Activated naive CD8-positive, alpha-beta T cell treated with anti-CD3 and anti-CD28 coated beads, Interleukin-2, amount 10 ng/mL, durations not matched to agents 7 days and 5 days (primary cell): ENCODE results near the gene DNAL1. TPM values are rescaled to one million over a fixed set of nuclear protein-coding genes. Genes with fewer than 3 reads are reported as not detected.

ENCODE experiments used
- ATAC-seq: fragments of 150-1000 bp; cut with Tn5 transposase; one replicate; pipeline ENCODE4 v1.10.0; 2021; ENCODE audit warnings: low read depth, moderate library complexity
- POLR2A ChIA-PET: fragments of 350-600 bp; sonication (Branson Sonifier 250); formaldehyde crosslinking; loops from one replicate; lab custom pipeline; 2021; ENCODE audit warnings: antibody characterized with exemption; lab: Charles Lee
- DNase-seq: peaks from one replicate; pipeline ENCODE4 v3.0.0; 2021
- H3K27ac Mint-ChIP-seq: one replicate; pipeline ENCODE4 v1.8.0; 2022; ENCODE audit warnings: mild to moderate bottlenecking, mixed read lengths
- H3K27me3 Mint-ChIP-seq: one replicate; pipeline ENCODE4 v1.8.0; 2022; ENCODE audit warnings: mild to moderate bottlenecking, moderate library complexity, mixed read lengths
- H3K36me3 Mint-ChIP-seq: one replicate; pipeline ENCODE4 v1.8.0; 2021; ENCODE audit warnings: mild to moderate bottlenecking, mixed read lengths
- H3K4me1 Mint-ChIP-seq: one replicate; pipeline ENCODE4 v1.8.0; 2021; ENCODE audit warnings: mixed read lengths
- H3K4me3 Mint-ChIP-seq: one replicate; pipeline ENCODE4 v1.8.0; 2022; ENCODE audit warnings: mild to moderate bottlenecking, moderate library complexity, mixed read lengths
- H3K9me3 Mint-ChIP-seq: one replicate; pipeline ENCODE4 v1.8.0; 2021; ENCODE audit warnings: mixed read lengths
- total RNA-seq, 2 experiments: library from RNA; stranded (reverse); gene quantifications; one replicate each; pipeline ENCODE4 v1.2.3, GENCODE V29; 2021

The DNAL1 gene
- total RNA-seq, 2 experiments from 2014 or later, result 6.3 TPM

DNA sequence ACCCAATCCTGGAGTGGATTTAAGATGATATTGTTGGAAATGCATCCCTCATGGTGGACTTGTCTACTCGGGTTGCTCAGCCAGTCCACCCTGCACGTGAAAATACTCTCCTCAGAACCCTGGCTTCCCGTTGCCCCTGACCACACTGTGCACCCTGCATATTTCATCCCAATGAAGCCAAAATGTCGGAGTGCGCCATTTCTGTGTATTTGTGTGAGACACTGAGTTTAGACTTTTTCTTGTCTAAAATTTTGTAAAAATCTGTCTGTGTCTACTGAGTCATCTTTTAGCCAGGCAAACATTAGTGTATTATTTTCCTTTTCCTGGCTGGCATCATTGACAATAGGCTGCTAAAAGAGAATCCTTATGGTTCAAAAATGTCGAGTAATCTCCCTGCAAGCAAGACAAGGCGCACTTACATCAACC, 69.9 kb downstream of the DNAL1 start:
- Mint-ChIP-seq H3K27me3 (no peaks in the 10 kb centered on the region), H3K4me1 (peaks cover 23% of the 10 kb centered on the region), H3K27ac (no peak overlapping the region), H3K4me3 (peak overlapping the region; percentile 71), H3K36me3 (peaks cover 16% of the 10 kb centered on the region), H3K9me3 (no peaks in the 10 kb centered on the region)
- no peak for ATAC-seq
- no peak for DNase-seq
- POLR2A ChIA-PET, result interaction anchor here (0.7 to 3.8 kb wide), 6 partner anchors 14 to 111 kb away, joined by 3 to 20 read pairs (median 3); a partner anchor contains a TSS

DNA sequence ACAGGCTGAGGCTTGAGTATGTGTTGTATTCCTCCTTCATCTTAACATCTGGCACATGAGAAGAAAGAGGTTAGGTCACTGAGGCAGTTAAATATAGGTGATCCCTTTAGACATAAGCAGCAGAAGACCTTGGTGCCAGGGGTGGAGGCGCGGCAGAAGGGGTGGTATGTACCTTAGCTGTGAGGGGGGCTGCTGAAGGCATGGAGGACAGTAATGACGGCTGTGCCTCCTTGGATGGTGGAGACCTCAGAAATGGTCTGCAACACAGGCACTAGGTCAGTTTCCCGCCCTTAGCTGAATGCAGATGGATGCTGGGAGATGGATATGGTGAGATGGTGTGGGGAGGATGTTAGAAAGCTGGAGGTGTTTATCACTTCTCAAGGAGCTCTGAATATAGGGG, 70.9 kb downstream of the DNAL1 start:
- H3K27ac Mint-ChIP-seq, result peak overlapping the region; percentile 53
- H3K36me3 Mint-ChIP-seq, result peaks cover 14% of the 10 kb centered on the region
- H3K4me3 Mint-ChIP-seq, result no peak overlapping the region

DNA sequence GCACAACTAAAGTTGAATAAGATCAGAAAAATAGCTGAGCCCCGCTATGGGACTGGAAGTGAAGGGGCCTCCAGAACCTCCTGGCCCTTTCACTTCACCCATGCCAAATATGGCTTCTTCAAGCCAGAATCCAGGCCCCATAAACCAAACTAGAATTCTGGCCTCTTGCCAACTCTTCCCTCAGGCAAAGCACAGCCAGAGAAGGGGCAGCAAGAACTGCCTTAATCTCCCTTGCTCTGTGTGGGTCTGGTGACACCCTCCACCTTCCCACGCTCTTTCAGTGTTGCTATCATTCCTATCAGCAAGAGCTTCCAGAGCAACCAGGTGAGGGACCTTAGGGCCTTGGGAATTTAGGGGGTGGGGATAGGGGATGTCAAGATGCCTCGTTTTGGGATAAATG, 72.5 kb downstream of the DNAL1 start:
- no peak overlapping the region for H3K4me3 Mint-ChIP-seq
- H3K4me1 Mint-ChIP-seq, result peaks cover 14% of the 10 kb centered on the region
- POLR2A ChIA-PET, result interaction anchor here (0.7 kb wide), 1 partner anchor 112 kb away, joined by 5 read pairs; no protein-coding TSS in a partner anchor
- ATAC-seq (no peak), DNase-seq (no peak)
- no peaks in the 10 kb centered on the region for H3K9me3 Mint-ChIP-seq
- H3K36me3 Mint-ChIP-seq, result peaks cover 19% of the 10 kb centered on the region
- no peak overlapping the region for H3K27ac Mint-ChIP-seq
- no peaks in the 10 kb centered on the region for H3K27me3 Mint-ChIP-seq

More for the DNA sequence above, 70.9 kb downstream of the DNAL1 start:
- Mint-ChIP-seq H3K4me1 (peaks cover 19% of the 10 kb centered on the region), H3K27me3 (no peaks in the 10 kb centered on the region), H3K9me3 (no peaks in the 10 kb centered on the region)
- DNase-seq (no peak), ATAC-seq (no peak)
- POLR2A ChIA-PET, result no interaction called here

DNA sequence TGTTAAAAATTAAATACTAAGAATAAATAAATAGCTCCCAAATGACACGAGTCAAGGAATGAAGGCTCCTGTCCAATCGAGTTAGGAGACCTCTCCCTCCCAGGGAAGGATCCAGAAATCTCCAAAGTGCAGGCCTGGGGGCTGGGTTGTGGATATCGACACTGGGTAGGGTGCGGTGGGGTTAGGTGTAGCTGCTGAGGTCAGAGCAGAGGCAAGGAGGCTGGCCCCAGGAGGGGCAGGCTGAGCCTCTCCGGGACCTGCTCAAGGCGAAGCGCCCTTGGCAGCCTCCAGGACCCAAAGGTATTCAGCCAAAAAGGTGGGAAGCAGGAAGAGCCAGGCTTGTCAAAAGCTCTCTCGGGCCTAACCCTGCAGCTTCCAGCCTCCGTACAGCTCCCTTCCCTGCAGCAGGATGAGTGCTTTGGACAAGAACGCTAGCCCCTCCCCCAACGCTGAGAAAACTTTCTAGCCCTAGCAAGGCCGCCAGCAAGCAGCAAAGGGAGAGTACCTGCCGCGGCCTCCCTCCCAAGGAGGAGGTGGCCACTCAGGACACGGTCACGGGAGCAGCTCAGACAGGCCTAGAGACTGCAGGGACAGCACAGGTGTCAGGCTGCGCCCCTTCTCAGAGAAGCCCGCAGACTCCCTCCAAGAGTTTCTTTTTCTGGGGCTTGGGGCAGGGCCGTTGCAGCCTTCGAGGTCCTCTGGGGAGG, 73.1 kb downstream of the DNAL1 start:
- H3K9me3 Mint-ChIP-seq, result no peaks in the 10 kb centered on the region
- POLR2A ChIA-PET, result no interaction called here

DNA sequence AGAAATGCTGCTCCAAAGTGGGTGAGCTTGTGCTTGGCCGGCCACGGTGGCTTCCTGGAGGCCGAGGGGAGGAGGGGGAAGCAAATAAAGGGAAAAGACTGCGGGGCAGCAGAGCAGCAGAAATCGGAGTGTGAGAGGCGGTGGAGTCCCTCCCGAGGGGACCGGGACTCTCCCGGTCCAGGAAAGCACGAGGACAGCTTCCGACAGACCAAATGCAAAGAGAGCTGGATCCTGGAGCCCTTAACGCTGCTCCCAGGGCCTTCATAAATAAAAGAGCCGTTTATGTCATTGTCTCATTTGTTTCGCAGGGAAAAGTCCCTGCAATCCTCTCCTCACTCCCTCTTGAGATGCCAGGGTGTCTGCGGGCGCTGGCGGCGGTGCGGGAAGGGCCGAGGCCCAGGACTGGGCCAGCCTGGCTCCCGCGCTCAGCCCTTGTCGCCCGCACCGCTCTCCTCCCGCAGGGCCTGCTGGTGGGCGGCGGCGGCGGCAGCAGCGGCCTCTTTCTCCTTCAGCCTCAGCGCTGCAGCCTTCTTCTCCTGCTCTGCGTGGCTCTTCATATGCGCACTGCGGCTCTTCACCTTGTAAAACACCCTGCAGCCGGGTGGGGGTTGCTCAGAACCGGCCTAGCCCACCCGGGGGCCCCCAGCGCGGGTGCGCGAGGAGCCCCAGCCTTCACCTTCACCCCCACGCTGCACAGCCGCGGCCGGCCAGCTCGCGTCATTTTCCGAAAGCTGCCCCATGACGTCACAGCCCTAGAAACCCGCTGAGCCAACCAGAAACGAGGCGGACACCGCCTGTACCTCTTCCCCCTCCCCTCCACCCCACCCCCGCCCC, 73.8 kb downstream of the DNAL1 start:
- Mint-ChIP-seq H3K27ac (no peak overlapping the region), H3K4me3 (no peak overlapping the region), H3K36me3 (peaks cover 25% of the 10 kb centered on the region), H3K9me3 (no peaks in the 10 kb centered on the region), H3K4me1 (peaks cover 9% of the 10 kb centered on the region), H3K27me3 (no peaks in the 10 kb centered on the region)
- POLR2A ChIA-PET, result no interaction called here
- no peak for ATAC-seq
- no peak for DNase-seq

More for the DNA sequence above, 73.1 kb downstream of the DNAL1 start:
- Mint-ChIP-seq H3K27ac (no peak overlapping the region), H3K27me3 (no peaks in the 10 kb centered on the region), H3K36me3 (peaks cover 22% of the 10 kb centered on the region), H3K4me1 (peaks cover 12% of the 10 kb centered on the region), H3K4me3 (no peak overlapping the region)
- ATAC-seq (no peak), DNase-seq (no peak)

- no peak overlapping the region for H3K4me3 Mint-ChIP-seq
- peaks cover 25% of the 10 kb centered on the region for H3K36me3 Mint-ChIP-seq
- H3K9me3 Mint-ChIP-seq, result no peaks in the 10 kb centered on the region
- no peaks in the 10 kb centered on the region for H3K27me3 Mint-ChIP-seq
- ATAC-seq (no peak), DNase-seq (no peak)
- peaks cover 10% of the 10 kb centered on the region for H3K4me1 Mint-ChIP-seq
- POLR2A ChIA-PET, result interaction anchor here (0.7 kb wide), 1 partner anchor 135 kb away, joined by 3 read pairs; no protein-coding TSS in a partner anchor
- no peak overlapping the region for H3K27ac Mint-ChIP-seq
Measured at GRCh38 chr14:73719361-73719760, 74.6 kb downstream of the DNAL1 start.

GRCh38 chr14:73719791-73720190, 75.0 kb downstream of the DNAL1 start:
- Mint-ChIP-seq H3K27ac (no peak overlapping the region), H3K4me1 (peaks cover 6% of the 10 kb centered on the region), H3K27me3 (no peaks in the 10 kb centered on the region), H3K9me3 (no peaks in the 10 kb centered on the region), H3K36me3 (peaks cover 24% of the 10 kb centered on the region), H3K4me3 (no peak overlapping the region)
- ATAC-seq (no peak), DNase-seq (no peak)
- POLR2A ChIA-PET, result interaction anchor here (0.7 to 1.0 kb wide), 2 partner anchors 24 to 134 kb away, joined by 3 to 5 read pairs; no protein-coding TSS in a partner anchor

DNA sequence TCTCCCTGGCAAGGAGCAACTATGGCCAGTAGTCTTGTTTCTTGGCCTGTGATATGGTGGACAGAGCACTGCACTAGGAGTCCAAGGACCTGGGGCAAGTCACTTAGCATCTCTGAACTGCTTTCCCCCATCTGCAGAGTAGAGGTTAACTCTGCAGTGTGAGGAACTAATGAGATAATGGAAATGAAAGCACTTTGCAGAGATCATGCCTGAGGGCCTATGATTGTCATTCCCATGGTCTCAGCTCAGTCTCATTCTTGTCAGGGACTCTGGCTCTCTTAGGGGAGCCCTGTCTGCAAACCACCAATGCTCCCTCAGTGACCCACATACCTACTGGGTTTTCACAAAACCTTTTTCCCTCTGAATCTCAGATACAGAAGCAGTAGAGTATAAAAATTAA, 75.8 kb downstream of the DNAL1 start:
- peaks cover 5% of the 10 kb centered on the region for H3K4me1 Mint-ChIP-seq
- POLR2A ChIA-PET, result interaction anchor here (0.5 to 1.0 kb wide), 2 partner anchors 12 to 23 kb away, joined by 3 to 5 read pairs; no protein-coding TSS in a partner anchor
- H3K27ac Mint-ChIP-seq, result no peak overlapping the region
- H3K9me3 Mint-ChIP-seq, result no peaks in the 10 kb centered on the region
- no peaks in the 10 kb centered on the region for H3K27me3 Mint-ChIP-seq
- H3K36me3 Mint-ChIP-seq, result peaks cover 25% of the 10 kb centered on the region
- DNase-seq (no peak), ATAC-seq (no peak)
- H3K4me3 Mint-ChIP-seq, result no peak overlapping the region

DNA sequence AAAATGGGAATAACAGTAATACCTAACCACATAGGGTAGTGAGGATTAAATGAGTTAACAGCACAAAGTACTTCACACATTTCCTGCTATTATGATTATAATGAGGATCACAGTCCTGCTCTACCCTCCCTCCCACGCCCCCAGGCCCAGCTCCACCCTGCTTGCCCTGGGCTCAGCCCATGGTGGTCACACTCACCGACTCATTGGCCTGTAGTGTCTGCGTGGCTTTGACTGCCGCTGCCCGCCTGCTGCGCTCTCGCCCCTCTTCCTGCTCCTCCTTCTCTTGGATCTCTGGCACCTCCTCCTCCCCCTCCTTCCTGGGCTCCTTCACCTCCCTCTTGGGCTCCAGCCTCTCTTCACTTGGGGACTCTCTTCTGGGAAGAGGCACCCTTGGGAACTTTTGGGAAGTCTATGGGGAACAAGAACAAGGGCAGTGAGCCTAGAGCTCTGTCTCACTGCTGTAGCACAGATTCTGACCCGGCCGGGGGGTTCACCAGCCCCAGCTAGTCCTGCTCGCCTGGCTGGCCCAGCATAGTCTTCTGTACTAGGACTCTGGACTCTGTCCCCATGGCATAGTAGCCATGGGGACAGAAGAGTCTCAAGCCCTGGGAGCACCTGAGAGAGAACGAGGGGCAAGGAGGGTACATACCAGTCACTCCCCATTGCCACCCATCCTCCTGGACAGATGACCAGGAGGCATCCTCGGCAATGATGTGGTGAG, 76.5 kb downstream of the DNAL1 start:
- ATAC-seq (no peak), DNase-seq (no peak)
- H3K4me1 Mint-ChIP-seq, result peaks cover 5% of the 10 kb centered on the region
- no peak overlapping the region for H3K27ac Mint-ChIP-seq
- no peaks in the 10 kb centered on the region for H3K27me3 Mint-ChIP-seq
- no peak overlapping the region for H3K4me3 Mint-ChIP-seq
- POLR2A ChIA-PET, result interaction anchor here (0.5 kb wide), 1 partner anchor 12 kb away, joined by 3 read pairs; no protein-coding TSS in a partner anchor
- no peaks in the 10 kb centered on the region for H3K9me3 Mint-ChIP-seq
- peaks cover 22% of the 10 kb centered on the region for H3K36me3 Mint-ChIP-seq

DNA sequence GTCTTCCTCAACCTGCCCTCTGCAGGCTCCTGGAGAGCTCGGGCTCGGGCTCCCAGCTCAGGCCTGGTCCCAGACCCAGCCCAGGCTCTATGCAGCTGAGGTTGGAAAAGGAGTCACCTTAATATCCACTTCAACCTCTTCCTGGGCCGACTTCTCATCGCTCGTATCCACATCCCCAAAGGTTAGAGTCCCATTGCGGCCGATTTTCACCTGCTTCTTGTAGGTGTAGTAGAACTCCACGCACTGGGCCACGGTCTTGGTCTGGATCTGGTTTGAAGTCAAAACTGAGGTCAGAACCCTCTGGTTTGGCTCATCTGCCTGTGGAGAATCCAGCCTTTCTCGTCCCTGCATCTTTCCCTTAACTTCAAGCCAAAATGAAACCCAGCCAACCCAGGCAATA, 77.8 kb downstream of the DNAL1 start:
- no peak for ATAC-seq
- H3K27ac Mint-ChIP-seq, result no peak overlapping the region
- H3K4me1 Mint-ChIP-seq, result peaks cover 6% of the 10 kb centered on the region
- H3K9me3 Mint-ChIP-seq, result no peaks in the 10 kb centered on the region
- DNase-seq, result no peak
- POLR2A ChIA-PET, result no interaction called here
- H3K36me3 Mint-ChIP-seq, result peaks cover 25% of the 10 kb centered on the region
- no peak overlapping the region for H3K4me3 Mint-ChIP-seq
- H3K27me3 Mint-ChIP-seq, result no peaks in the 10 kb centered on the region

- Mint-ChIP-seq H3K9me3 (no peaks in the 10 kb centered on the region), H3K4me3 (no peak overlapping the region), H3K36me3 (peaks cover 30% of the 10 kb centered on the region), H3K4me1 (peaks cover 6% of the 10 kb centered on the region), H3K27ac (peak overlapping the region; percentile 50), H3K27me3 (no peaks in the 10 kb centered on the region)
- ATAC-seq, result no peak
- no peak for DNase-seq
- POLR2A ChIA-PET, result no interaction called here
Measured at GRCh38 chr14:73723406-73723796, 78.6 kb downstream of the DNAL1 start.

GRCh38 chr14:73723797-73724661, 79.2 kb downstream of the DNAL1 start:
- POLR2A ChIA-PET, result no interaction called here
- Mint-ChIP-seq H3K36me3 (peaks cover 35% of the 10 kb centered on the region), H3K27ac (no peak overlapping the region), H3K4me1 (peaks cover 13% of the 10 kb centered on the region), H3K9me3 (no peaks in the 10 kb centered on the region), H3K27me3 (no peaks in the 10 kb centered on the region), H3K4me3 (no peak overlapping the region)
- DNase-seq (no peak), ATAC-seq (no peak)
